Adrenal gland (tissue), 12 donors: ENCODE data around the gene GNAI3. TPM values are rescaled to one million over a fixed set of nuclear protein-coding genes. Genes with fewer than 3 reads are reported as not detected.

Experiments used
- DNase-seq, 7 donors: peaks; one replicate each; pipeline ENCODE4 v3.0.0-alpha.2; 2019 to 2020
- H3K27ac ChIP-seq, 5 donors: fragments of 200-600 bp; sonication (generic) in 4 of 5; 1 replicate in 3 of 5; 2 replicates in 2 of 5; pipeline versions ENCODE4 v1.5.1 to v1.8.0; 2016 to 2020; ENCODE audit warnings: mild to moderate bottlenecking in 1 of 5
- H3K27me3 ChIP-seq: fragments of 200-600 bp; 2 replicates; pipeline ENCODE4 v1.8.0; 2021
- H3K36me3 ChIP-seq, 2 donors: fragments of 200-600 bp; replicated peaks in 1 of 2; 1 replicate in 1 of 2; 2 replicates in 1 of 2; pipeline versions ENCODE4 v1.5.1 to v1.8.0; 2018 to 2022
- H3K4me1 ChIP-seq, 2 donors: fragments of 200-600 bp; replicated peaks in 1 of 2; 1 replicate in 1 of 2; 2 replicates in 1 of 2; pipeline versions ENCODE4 v1.5.1 to v1.8.0; 2018 to 2021
- H3K4me3 ChIP-seq, 4 donors: fragments of 200-600 bp; sonication (generic) in 3 of 4; one replicate each; pipeline ENCODE4 v1.5.1; 2016 to 2018
- H3K9me3 ChIP-seq, 3 donors: fragments of 200-600 bp; sonication (generic) in 1 of 3; replicated peaks in 1 of 3; 1 replicate in 2 of 3; 2 replicates in 1 of 3; pipeline versions ENCODE4 v1.5.1 to v1.8.0; 2016 to 2021
- CTCF ChIP-seq, 6 experiments: fragments of 450-650 bp in 4 of 6; fragments of 200-600 bp in 2 of 6; sonication (generic) in 1 of 6; IDR thresholded peaks; 1 replicate in 5 of 6; 2 replicates in 1 of 6; pipeline versions ENCODE4 v1.5.1 to v1.8.0; 2016 to 2021; ENCODE audit warnings: antibody characterized with exemption in 6 of 6, mild to moderate bottlenecking in 2 of 6, moderate library complexity in 1 of 6
- POLR2A ChIP-seq, 2 donors: fragments of 450-650 bp; IDR thresholded peaks; one replicate each; pipeline ENCODE4 v1.6.1; 2017; ENCODE audit warnings: antibody characterized with exemption in 2 of 2, mild to moderate bottlenecking in 2 of 2, moderate library complexity in 1 of 2
- whole genome bisulfite sequencing, 4 donors: extraction: QIAGEN DNeasy Blood & Tissue Kit in 2 of 4; methylation state at CpG; one replicate each; pipeline versions ENCODE4 v1.1.5 to v1.1.7; 2013 to 2017; 5-methylcytosine and 5-hydroxymethylcytosine counted together
- intact Hi-C, 2 donors: fragments of 100-400 bp; cut with DNase I; formaldehyde crosslinking; loops; one replicate each; pipeline versions ENCODE4 v1.14.1 to v1.15.0; 2022 to 2023
- polyA plus RNA-seq, 3 donors: library from polyadenylated mRNA; stranded (reverse); fragments of 200-250 nt in 2 of 3; fragments of 350-450 nt in 1 of 3; fragmentation: Illumina TruSeq in 1 of 3; extraction: RNeasy Lipid Tissue Mini Kit (QIAGEN cat#74804) in 1 of 3; gene quantifications; one replicate each; pipeline ENCODE4 v1.2.3, GENCODE V29; 2013 to 2014
- total RNA-seq, 9 donors: library from RNA; depleted of rRNA in 4 of 9; stranded (reverse); fragments of >200 nt in 4 of 9; fragments of 120-200 nt in 1 of 9; fragmentation: NEBNext Ultra II Directional in 1 of 9; extraction: Animal tissue kit (Norgen Biotek cat#: 25700) in 1 of 9; gene quantifications; one replicate each; pipeline versions ENCODE4 v1.1.0 to v1.2.4, GENCODE V29; 2013 to 2023
- donor health status: healthy with polysubstance abuse.
- donor health status: Bipolar disorder and iron deficiency.
- donor health status: DM: yes; HTN: yes; CAD: no.
- donor health status: DM: no; HTN: no; CAD: no.
- donor health status: DM: no; HTN: no; CAD: no.
- donor health status: DM: yes; HTN: yes; CAD: no.

GNAI3 gene
- total and polyA plus RNA-seq, 12 donors, result 1.6 to 12.0 (median 5.6) TPM

GRCh38 chr1:109589177-109589576 lies 40.8 kb downstream of the GNAI3 start:
- intact Hi-C loops, result no loop called here
- H3K36me3 ChIP-seq, result peaks cover 0 to 79% of the 10 kb centered on the region in 2 donors
- DNase-seq, result peak in 1 of 7 donors; percentile 42

DNA sequence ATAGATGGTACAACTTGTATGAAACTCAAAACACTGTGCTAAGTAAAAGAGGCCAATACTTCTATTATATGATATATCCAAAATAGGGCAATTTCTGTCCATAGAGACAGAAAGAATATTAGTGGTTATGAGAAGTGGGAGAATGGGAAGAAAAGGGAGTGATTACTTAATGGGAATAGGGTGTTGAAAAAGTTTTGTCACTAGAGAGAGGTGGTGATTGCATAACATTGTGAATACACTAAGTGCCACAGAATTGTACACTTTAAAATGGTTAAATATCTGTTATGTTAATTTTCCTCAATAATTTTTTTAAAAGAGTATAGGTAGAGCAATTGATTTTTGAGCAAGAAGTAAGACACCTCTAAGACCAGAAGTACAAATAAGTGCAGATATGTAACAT lies 41.3 kb downstream of the GNAI3 start:
- Histone ChIP-seq H3K36me3 (peaks cover 0 to 74% of the 10 kb centered on the region in 2 donors), H3K4me1 (no peaks in the 10 kb centered on the region), H3K27ac (no peak overlapping the region), H3K4me3 (no peak overlapping the region), H3K9me3 (no peaks in the 10 kb centered on the region), H3K27me3 (no peaks in the 10 kb centered on the region)
- TF ChIP-seq POLR2A (IDR thresholded peaks at IDR 0.05) (no peak), CTCF (IDR thresholded peaks at IDR 0.05) (no peak)
- no peak for DNase-seq
- intact Hi-C loops, result no loop called here

More at GRCh38 chr1:109589177-109589576, 40.8 kb downstream of the GNAI3 start:
- 48 to 58% (median 51%) methylated on average over 3 of the region's 3 CpGs for WGBS, 4 donors
- no peak overlapping the region for H3K27ac ChIP-seq
- no peaks in the 10 kb centered on the region for H3K9me3 ChIP-seq
- TF ChIP-seq CTCF (IDR thresholded peaks at IDR 0.05), result no peak
- TF ChIP-seq POLR2A (IDR thresholded peaks at IDR 0.05), result no peak
- H3K4me1 ChIP-seq, result no peaks in the 10 kb centered on the region
- no peak overlapping the region for H3K4me3 ChIP-seq
- no peaks in the 10 kb centered on the region for H3K27me3 ChIP-seq

- Histone ChIP-seq H3K36me3 (peaks cover 0 to 46% of the 10 kb centered on the region in 2 donors), H3K27me3 (no peaks in the 10 kb centered on the region), H3K4me3 (no peak overlapping the region), H3K9me3 (no peaks in the 10 kb centered on the region), H3K4me1 (no peaks in the 10 kb centered on the region), H3K27ac (no peak overlapping the region)
- no peak for DNase-seq
- intact Hi-C loops, result no loop called here
- TF ChIP-seq CTCF (IDR thresholded peaks at IDR 0.05) (no peak), POLR2A (IDR thresholded peaks at IDR 0.05) (no peak)
Measured at GRCh38 chr1:109592916-109593315, 44.5 kb downstream of the GNAI3 start.

DNA sequence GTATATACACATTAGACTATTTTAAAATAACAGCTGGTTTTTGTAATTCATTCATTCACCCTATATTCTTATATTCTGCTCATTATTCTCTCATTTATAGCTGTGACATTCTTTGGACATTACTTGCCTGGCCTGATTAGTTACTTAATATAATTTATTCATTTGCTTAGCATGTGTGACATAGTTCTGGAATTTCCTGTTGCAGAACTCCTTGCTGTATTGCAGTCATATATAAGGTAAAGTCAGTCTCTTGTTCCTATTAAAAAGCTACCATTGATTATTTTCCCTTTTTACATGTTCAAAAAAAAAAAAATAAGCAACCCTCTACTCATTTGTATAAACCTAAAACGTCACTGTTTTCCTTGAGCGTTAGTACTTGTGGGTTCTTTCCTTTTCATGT lies 47.1 kb downstream of the GNAI3 start:
- intact Hi-C loops, result no loop called here

More for the DNA sequence above, 47.1 kb downstream of the GNAI3 start:
- H3K27ac ChIP-seq, result no peak overlapping the region
- WGBS, 4 donors, result 82 to 95% (median 93%) methylated on average over 2 of the region's 2 CpGs
- TF ChIP-seq POLR2A (IDR thresholded peaks at IDR 0.05) (no peak), CTCF (IDR thresholded peaks at IDR 0.05) (no peak)
- H3K36me3 ChIP-seq, result peaks cover 0 to 33% of the 10 kb centered on the region in 2 donors
- H3K4me3 ChIP-seq, result no peak overlapping the region
- DNase-seq, result no peak
- no peaks in the 10 kb centered on the region for H3K9me3 ChIP-seq
- no peaks in the 10 kb centered on the region for H3K27me3 ChIP-seq
- H3K4me1 ChIP-seq, result no peaks in the 10 kb centered on the region
